Osteocyte (in vitro differentiated cells): Measurements from ENCODE around the gene SCNN1A. TPM values are rescaled to one million over a fixed set of nuclear protein-coding genes. Genes with fewer than 3 reads are reported as not detected.

ENCODE experiments used
- DNase-seq: peaks from one replicate; pipeline ENCODE4 v3.0.0; 2021; ENCODE audit warnings: mixed read lengths; ENCODE audit not compliant: unreplicated experiment; ENCODE audit errors: extremely low spot score
- H3K27ac Mint-ChIP-seq: one replicate; pipeline ENCODE4 v1.8.0; 2021; ENCODE audit warnings: mild to moderate bottlenecking, mixed read lengths; ENCODE audit not compliant: unreplicated experiment
- H3K27me3 Mint-ChIP-seq: one replicate; pipeline ENCODE4 v1.8.0; 2021; ENCODE audit warnings: mixed read lengths; ENCODE audit not compliant: unreplicated experiment
- H3K36me3 Mint-ChIP-seq: one replicate; pipeline ENCODE4 v1.8.0; 2021; ENCODE audit warnings: mixed read lengths; ENCODE audit not compliant: unreplicated experiment
- H3K4me1 Mint-ChIP-seq: one replicate; pipeline ENCODE4 v1.8.0; 2021; ENCODE audit warnings: mixed read lengths; ENCODE audit not compliant: unreplicated experiment
- H3K4me3 Mint-ChIP-seq: one replicate; pipeline ENCODE4 v1.8.0; 2021; ENCODE audit warnings: mild to moderate bottlenecking, moderate library complexity, mixed read lengths; ENCODE audit not compliant: unreplicated experiment
- H3K9me3 Mint-ChIP-seq: one replicate; pipeline ENCODE4 v1.8.0; 2021; ENCODE audit warnings: mixed read lengths; ENCODE audit not compliant: unreplicated experiment
- total RNA-seq: library from RNA; stranded (reverse); gene quantifications from 2 replicates; pipeline ENCODE4 v1.2.1, GENCODE V29; 2021
- TF ChIP-seq, protein P1 (sequence below): fragments of 200-600 bp; sonication (generic); IDR thresholded peaks from 2 replicates; pipeline ENCODE4 v1.5.0; 2021; ENCODE audit warnings: antibody characterized with exemption, mild to moderate bottlenecking, moderate library complexity

Gene SCNN1A
- total RNA-seq, 1 donor from 2014 or later = 2.5 TPM

DNA sequence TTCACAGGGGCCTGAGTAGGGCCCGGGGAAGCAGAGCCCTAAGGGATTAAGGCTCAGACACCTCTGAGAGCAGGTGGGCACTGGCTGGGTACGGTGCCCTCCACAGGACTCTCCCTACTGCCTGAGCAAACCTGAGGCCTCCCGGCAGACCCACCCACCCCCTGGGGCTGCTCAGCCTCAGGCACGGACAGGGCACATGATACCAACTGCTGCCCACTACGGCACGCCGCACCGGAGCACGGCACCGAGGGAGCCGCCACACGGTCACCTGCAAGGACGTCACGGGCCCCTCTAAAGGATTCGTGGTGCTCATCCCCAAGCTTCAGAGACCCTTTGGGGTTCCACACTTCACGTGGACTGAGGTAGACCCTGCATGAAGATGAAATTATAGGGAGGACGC, 15.7 kb upstream of the SCNN1A start:
- Mint-ChIP-seq H3K36me3 (no peaks in the 10 kb centered on the region), H3K9me3 (no peaks in the 10 kb centered on the region), H3K27ac (no peak overlapping the region), H3K4me3 (no peak overlapping the region), H3K27me3 (peaks cover 2% of the 10 kb centered on the region), H3K4me1 (peaks cover 9% of the 10 kb centered on the region)
- no peak for DNase-seq
- TF ChIP-seq, protein P1, sequence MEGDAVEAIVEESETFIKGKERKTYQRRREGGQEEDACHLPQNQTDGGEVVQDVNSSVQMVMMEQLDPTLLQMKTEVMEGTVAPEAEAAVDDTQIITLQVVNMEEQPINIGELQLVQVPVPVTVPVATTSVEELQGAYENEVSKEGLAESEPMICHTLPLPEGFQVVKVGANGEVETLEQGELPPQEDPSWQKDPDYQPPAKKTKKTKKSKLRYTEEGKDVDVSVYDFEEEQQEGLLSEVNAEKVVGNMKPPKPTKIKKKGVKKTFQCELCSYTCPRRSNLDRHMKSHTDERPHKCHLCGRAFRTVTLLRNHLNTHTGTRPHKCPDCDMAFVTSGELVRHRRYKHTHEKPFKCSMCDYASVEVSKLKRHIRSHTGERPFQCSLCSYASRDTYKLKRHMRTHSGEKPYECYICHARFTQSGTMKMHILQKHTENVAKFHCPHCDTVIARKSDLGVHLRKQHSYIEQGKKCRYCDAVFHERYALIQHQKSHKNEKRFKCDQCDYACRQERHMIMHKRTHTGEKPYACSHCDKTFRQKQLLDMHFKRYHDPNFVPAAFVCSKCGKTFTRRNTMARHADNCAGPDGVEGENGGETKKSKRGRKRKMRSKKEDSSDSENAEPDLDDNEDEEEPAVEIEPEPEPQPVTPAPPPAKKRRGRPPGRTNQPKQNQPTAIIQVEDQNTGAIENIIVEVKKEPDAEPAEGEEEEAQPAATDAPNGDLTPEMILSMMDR = no peak

- Mint-ChIP-seq H3K9me3 (no peaks in the 10 kb centered on the region), H3K27me3 (peaks cover 2% of the 10 kb centered on the region), H3K27ac (no peak overlapping the region), H3K4me1 (peaks cover 9% of the 10 kb centered on the region), H3K4me3 (no peak overlapping the region), H3K36me3 (no peaks in the 10 kb centered on the region)
- no peak for DNase-seq
- TF ChIP-seq, protein P1 = no peak
These were observed 14.9 kb upstream of the SCNN1A start for GRCh38 chr12:6390084-6390799.

GRCh38 chr12:6387541-6387940, 12.2 kb upstream of the SCNN1A start:
- H3K9me3 Mint-ChIP-seq = no peaks in the 10 kb centered on the region
- H3K4me1 Mint-ChIP-seq = peaks cover 17% of the 10 kb centered on the region
- H3K36me3 Mint-ChIP-seq = no peaks in the 10 kb centered on the region
- no peak overlapping the region for H3K27ac Mint-ChIP-seq
- TF ChIP-seq, protein P1 = no peak
- no peak overlapping the region for H3K4me3 Mint-ChIP-seq
- DNase-seq = no peak
- peaks cover 2% of the 10 kb centered on the region for H3K27me3 Mint-ChIP-seq

DNA sequence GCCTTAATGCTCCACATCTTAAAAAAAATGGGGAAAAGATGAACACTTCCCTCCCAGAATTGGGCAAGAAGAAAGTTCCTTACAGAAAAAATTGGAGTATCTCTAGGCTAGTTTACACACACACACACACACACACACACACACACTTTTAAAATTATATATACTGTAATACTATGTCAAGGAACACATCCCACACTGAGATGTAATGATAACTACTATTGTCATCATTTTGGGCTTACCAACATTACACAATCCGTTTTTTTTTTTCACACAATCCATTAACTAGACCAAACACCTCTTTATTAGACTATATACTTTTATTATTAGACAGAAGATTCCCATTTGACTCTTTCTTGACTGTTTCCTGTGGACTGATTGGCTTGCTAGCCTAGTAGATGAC, 11.1 kb upstream of the SCNN1A start:
- DNase-seq = no peak
- Mint-ChIP-seq H3K27me3 (peaks cover 2% of the 10 kb centered on the region), H3K36me3 (no peaks in the 10 kb centered on the region), H3K4me1 (peaks cover 20% of the 10 kb centered on the region), H3K9me3 (no peaks in the 10 kb centered on the region), H3K27ac (no peak overlapping the region), H3K4me3 (no peak overlapping the region)
- TF ChIP-seq, protein P1 = no peak

DNA sequence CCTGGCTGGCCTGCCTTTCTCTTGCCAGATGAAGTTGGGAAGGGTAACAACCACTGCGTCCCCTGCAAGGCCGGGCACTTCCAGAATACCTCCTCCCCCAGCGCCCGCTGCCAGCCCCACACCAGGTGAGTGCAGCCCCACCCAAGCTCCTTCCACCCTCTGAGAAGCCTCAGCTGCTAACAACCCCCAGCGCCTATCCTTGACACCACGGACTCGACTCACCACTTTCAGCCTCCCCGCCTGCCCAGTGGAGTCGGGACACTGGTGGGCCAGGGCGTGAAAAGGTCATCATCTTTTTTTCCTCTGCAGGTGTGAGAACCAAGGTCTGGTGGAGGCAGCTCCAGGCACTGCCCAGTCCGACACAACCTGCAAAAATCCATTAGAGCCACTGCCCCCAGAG, 10.7 kb upstream of the SCNN1A start:
- H3K36me3 Mint-ChIP-seq = no peaks in the 10 kb centered on the region
- peaks cover 20% of the 10 kb centered on the region for H3K4me1 Mint-ChIP-seq
- TF ChIP-seq, protein P1 = no peak
- no peak overlapping the region for H3K4me3 Mint-ChIP-seq
- H3K27me3 Mint-ChIP-seq = peaks cover 2% of the 10 kb centered on the region
- no peak for DNase-seq
- no peaks in the 10 kb centered on the region for H3K9me3 Mint-ChIP-seq
- H3K27ac Mint-ChIP-seq = no peak overlapping the region
